ENCODE measurements around the gene GPR137.

GPR137 gene

DNA sequence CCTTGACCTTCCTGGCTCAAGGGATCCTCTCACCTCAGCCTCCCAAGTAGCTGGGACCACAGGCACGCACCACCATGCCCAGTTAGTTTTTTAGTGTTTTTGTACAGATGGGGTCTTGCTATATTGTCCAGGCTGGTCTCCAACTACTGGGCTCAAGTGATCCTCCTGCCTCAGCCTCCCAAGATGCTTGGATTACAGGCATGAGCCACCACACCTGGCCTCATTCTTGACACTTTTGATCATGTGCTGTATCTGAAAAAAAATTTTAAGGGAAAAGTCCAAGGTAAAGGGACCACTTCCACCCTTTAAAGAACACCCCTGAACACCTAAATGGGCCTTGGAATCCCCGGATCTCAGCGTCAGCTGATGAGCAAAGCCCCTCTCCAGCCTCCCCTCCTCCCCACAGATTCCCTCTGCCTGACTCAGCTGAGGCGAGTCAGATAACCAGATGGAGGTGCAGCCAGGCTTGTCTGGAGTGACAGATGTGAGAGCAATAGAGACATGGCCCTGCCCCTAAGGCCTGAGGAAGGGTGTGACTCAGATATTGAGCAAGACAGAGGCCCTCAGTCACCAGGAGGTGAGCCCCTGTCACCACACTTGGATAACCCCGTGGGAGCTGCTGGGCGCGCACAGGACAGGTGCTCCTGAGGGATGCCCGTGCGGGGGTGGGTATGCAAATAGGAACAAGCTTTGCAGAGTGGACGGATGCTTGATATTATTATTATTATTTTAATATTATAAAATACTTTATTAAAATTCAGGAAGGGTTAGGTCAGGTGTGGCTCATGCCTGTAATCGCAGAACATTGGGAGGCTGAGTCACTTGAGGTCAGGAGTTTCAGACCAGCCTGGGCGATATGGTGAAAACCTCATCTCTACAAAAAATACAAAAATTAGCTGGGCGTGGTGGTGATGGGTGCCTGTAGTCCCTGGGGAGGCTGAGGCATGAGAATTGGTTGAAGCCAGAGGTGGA is 49.4 kb downstream of the GPR137 start:
- DNase-seq (ENCODE audit: extremely low spot score, insufficient read length, low read depth) (peak; percentile 80), FAIRE-seq (peak; percentile 81)

DNA sequence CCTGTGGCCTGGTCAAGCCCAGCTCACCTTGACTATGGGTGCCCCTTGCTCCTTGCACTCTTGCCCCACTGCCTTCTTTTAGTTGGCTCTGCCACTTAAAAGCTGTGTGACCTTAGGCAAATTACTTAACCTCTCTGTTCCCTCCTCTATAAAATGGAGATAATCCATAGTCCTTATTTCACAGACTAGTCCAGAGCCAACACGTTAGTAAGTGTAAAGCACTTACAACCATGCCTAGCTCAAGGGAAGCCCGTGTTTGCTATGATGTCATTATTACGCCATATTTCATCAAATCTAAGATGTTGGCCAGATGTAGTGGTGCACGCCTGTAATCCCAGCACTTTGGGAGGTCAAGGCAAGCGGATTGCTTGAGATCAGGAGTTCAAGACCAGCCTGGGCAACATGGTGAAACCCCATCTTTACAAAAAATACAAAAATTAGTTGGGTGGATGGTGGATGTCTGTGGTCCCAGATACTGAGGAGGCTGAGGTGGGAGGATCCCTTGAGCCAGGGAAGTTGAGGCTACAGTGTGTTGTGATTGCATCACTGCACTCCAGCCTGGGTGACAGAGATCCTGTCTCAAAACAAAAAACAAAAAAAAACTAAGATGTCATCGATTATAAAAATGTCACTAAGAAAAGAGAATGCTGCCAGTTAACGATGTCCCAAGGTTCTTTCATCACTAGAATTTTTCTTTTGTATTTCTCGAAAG is 52.0 kb downstream of the GPR137 start:
- FAIRE-seq (no peak), DNase-seq (ENCODE audit: extremely low spot score, insufficient read length, low read depth) (no peak)

DNA sequence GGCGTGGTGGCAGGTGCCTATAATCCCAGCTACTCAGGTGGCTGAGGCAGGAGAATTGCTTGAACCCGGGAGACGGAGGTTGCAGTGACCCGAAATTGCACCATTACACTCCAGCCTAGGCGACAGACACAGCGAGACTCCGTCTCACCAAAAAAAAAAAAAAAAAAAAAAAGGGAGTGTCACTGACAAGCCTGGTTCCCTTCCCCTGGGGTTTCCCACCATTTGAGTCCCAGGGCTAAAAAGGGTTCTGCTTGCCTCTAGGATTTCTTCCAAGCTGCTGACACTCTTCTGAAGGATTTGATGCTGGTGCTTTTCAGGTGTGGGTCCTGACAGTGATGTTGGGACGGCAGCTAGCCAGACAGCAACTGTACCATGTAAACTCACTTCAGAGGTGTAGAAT is 53.1 kb downstream of the GPR137 start:
- FAIRE-seq (no peak), DNase-seq (ENCODE audit: extremely low spot score, insufficient read length, low read depth) (no peak)

All from GM18507 (cell line).